HG03565 (cell line): ENCODE measurements around the gene RELT.

Source experiments
- ATAC-seq: cut with Tn5 transposase; IDR thresholded peaks from one replicate; pipeline ENCODE4 v1.9.1; 2021; ENCODE audit warnings: mild to moderate bottlenecking, moderate library complexity; ENCODE audit not compliant: unreplicated experiment

RELT gene

DNA sequence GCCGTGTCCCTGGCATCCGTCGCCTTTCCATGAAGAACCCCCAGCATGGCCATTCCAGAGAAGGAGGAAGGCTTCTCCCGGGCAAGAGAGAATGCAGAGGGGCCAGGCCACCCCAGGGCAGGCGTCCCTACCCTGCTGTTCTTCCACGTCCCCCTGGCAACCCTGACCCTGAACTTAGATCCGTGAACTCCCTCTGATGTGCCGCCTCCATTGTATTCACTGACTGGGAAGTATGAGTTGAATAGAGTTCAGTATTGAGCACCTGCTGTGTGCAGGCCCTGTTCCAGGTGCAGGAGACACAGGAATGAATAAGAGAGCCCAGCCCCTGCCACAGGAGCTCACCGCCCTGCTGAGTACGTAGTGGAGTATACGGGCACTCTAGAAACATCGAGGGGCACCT lies 29.1 kb upstream of the RELT start:
- no peak for ATAC-seq

DNA sequence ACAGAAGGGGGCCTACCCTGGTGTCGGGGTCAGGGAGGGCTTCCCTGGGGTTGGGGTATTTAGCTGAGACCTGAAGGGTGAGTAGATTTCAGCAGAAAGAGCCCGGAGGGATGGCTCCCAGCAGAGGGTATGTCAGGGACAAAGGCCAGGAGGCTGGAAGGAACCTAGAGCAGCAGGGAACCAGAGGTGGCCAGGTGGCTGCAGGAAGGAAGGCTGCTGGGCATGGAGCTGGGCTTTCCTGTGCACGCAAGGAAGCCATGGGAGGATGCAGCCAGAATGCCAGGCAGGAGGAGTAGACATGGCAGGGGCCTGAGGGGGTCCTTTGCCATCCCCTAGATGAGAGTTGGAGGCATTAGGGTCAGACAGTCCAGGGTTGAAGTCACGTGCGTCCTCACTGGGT lies 27.4 kb upstream of the RELT start:
- ATAC-seq = no peak

DNA sequence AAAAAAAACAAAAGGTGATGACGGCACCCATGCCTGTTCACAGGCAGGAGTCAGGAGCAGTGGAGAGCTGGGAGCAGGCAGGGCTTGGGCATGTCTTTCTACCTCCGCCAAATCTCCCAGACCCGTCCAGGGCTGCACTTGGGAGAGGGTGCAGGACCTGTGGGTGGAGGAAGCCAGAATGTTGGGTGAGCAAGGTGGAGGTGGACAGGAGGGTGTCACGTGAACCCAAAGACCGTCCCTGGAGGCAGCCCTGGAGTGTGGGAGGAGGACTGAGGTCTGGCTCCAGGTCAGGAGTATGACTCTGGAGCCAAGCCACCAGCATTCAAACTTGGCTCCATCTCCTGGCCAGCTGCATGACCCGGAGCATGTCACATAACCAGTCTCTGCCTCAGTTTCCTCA lies 26.6 kb upstream of the RELT start:
- ATAC-seq = no peak

DNA sequence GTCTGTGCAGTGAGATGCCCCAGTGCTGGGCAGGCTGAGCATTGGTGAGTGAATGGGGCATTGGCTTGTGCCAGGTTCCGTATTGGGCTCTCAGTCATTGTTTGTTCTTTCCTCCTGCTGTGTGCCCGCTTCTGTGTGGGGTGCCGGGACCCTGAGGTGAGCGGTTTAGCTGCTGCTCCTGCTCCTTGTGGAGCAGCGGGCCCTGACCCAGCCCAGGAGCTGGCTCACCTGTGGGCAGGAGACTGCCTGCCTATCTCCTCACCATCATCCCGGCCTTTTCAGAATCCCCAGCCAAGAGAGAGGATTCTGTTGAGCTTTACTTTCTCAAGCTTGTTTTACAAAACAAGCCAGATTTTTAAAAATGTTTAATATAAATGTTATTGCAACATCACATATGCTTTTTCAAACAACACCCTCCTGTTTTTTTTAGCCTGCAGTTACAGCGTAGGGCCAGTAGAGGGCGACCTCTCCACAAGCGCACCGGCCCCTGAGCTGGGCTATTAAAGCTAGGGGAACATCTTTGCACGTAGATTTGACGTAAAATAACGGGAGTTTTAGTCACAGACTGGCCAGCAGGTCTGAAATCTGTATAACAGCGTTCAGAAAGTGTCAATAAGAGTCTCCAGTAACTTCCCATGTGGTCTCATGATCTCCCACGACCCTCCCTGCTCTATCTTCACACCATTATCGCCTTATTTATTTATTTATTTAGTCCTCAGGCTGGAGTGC lies 25.1 kb upstream of the RELT start:
- ATAC-seq = no peak

DNA sequence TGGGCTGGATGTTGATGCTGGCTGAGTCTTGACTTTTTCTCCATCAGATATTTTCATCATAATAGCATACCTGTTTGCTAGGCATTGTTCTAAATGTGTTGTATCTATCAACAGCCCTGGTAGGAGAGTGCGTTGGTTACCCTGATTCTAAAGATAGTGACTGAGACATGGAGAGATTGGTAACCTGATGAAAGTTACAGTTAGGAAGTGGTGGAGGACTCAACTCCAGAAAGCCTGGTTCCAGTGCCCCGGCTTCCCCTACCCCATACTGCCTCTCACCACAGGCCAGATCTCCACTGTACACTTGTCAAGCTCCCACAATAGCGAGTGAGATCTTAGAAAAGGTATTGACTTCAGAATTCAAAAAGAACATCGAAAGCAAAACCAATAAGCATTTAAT lies 22.8 kb upstream of the RELT start:
- no peak for ATAC-seq

DNA sequence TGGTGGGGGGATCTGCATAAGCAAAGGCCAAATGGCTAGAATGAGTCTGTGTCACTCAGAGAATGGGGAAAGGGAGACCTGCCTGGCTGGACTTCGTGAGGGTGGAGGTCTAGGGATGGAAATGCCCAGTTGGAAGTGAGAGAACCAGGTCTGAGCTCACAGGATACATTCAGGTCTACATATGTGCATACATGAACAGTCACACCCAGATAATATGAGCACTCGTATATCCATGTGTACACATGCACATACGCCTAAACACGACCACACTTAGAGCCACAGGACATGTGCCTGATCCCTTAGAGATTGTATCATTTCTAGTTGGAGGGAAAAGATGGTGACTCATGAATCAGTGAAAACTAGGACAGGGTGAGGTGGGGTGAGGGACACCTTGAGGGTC lies 21.1 kb upstream of the RELT start:
- no peak for ATAC-seq

DNA sequence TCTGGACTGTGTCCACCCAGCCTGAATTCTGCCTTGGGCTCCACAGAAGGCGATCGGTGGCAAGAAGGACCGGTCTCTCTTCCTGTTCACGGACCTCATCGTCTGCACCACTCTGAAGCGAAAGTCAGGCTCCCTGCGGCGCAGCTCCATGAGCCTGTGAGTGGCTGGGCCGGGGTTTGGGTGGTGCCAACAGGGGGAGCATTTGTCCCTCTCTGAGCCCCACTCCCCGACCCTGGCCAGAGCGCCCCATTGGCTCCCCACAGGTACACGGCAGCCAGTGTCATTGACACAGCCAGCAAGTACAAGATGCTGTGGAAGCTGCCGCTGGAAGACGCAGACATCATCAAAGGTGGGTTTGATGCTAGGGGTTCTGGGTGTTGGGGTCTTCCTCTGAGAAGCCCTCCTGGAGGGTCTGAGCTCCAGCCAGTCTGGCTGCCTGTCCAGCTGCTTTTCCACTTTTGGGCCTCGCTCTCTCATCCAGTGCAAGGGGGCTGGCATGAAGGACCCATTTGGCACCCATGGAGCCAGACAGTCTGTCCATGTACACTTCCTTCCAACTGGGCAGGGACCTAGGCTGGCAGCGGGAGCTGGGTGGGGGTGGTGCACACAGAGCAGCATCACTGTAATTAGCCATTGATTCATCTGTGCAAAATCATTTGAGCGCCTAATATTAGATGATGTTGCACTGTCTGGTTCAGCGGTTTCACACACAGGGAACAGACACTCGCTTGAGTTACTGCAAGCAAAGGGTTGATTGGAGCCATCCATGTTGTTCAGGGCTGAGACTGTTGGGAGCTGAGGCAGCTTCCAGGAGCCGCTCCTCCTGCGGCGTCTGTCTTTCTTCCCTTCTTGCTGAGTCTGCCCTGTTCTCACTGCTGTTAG lies 19.0 kb upstream of the RELT start:
- ATAC-seq = no peak

DNA sequence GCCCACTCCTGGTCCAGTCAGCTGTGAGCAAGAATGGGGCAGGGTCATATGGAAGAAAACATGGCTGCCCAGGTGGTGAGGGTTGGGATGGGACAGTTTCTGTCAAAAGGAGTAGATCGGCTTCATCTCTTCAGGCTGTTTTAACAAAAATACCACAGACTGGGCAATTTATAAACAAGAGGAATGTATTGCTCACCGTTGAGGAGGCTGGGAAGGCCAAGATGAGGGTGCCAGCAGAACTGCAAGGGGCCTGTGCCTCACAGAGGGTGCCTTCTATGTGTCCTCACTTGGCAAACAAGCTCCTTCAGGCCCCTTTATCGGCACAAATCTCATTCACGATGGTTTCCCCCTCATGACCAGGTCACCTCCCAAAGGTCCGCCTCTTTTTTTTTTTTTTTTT lies 18.1 kb upstream of the RELT start:
- no peak for ATAC-seq

DNA sequence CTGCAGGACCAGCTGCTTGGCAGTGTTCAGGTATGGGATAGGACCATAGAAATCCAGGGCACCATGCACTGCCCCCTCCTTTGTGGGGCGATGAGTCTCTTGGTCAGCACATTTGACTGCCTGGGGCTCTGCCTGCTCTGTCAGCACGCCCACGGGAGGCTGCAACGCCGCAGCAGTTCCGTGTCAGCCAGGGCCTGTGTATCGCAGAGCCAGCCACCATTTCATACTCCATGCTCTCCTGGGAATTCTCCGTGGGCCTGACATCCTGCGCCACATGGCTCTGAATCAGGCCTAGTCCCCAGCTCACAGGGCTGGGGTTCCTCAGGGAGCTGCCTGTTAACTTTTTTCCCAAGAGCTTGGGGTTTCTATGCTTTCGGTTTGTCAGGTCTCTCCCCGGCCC lies 16.9 kb upstream of the RELT start:
- ATAC-seq = no peak

DNA sequence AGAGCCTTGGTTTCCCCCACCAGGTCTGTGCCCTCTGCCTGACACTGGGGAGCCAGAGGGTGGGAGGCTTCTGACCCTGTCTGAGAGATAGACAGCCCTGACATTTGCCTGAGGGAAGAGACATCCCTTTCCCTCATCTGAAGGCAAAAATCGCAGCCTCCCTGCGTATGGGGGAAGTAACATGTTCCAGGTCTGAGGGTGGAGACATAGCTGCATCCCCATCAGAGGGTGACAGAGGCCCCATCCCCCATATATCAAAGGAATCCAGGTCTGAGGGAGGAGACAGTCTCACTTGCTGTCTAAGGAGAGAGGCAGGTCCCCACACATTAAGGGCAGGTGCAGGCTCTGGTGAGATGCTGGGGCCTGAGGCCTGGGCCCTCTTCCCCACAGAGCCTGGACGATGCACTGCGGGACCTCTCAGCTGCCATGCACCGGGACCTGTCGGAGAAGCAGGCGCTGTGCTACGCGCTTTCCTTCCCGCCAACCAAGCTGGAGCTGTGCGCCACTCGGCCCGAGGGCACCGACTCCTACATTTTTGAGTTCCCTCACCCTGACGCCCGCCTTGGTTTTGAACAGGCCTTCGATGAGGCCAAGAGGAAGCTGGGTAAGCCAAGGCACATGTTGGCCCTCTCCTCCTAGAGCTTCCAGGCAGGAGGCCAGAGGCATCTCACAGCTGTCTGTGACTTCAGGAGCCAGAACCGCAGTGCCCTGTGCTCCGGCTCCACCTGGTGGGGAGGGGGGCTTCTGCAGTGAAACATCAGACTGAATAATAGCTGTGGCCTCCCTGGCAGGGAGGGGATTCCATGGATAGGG lies 16.1 kb upstream of the RELT start:
- no peak for ATAC-seq

DNA sequence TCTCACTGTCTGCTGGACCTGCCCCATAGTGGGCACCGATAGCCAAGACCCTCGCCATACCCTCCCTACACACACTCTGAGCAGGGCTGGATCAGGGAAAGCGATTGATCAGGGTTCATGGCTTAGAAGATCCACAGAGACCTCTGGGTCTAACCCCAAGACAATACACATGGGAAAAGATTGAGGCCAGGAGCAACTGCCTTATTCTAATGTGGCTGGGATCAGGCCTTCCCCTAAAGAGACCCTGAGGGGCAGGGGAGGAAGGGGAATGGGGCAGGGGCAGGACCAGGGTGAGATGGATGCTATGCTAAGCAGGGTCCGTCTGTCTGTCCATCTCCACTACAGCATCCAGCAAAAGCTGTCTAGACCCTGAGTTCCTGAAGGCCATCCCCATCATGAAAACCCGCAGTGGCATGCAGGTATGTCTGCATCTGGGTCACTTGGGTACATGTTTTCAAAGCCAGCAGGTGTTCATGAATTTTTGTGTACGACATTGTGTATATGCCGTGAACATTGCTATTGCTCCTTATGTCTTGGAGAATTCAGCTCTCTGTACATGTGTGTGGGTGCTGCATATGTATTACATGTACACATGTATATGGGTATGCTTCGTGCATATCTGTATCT lies 15.3 kb upstream of the RELT start:
- ATAC-seq = no peak

DNA sequence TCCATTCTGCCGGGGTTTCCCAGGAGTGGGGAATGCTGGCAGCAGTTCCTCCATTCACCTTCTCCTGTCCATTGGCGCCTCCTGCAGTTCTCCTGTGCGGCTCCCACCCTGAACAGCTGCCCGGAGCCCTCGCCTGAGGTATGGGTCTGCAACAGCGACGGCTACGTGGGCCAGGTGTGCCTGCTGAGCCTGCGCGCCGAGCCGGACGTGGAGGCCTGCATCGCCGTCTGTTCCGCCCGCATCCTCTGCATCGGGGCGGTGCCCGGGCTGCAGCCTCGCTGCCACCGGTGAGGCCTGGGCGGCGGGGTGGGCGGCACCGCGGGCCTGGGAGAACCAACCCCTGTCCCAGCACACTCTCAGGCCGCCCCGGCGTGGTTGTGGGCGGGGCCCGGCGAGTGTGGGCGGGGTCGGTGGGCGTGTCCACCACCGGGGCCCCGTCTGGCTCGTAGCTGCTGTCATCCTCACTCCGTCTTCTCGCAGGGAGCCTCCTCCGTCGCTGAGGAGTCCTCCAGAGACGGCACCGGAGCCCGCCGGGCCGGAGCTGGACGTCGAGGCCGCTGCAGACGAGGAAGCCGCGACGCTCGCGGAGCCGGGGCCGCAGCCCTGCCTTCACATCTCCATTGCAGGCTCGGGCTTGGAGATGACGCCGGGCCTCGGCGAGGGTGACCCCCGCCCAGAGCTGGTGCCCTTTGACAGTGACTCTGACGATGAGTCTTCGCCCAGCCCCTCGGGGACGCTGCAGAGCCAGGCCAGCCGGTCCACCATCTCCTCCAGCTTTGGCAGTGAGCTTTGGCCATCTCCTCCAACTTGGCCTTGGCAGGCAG lies 14.0 kb upstream of the RELT start:
- ATAC-seq = no peak

DNA sequence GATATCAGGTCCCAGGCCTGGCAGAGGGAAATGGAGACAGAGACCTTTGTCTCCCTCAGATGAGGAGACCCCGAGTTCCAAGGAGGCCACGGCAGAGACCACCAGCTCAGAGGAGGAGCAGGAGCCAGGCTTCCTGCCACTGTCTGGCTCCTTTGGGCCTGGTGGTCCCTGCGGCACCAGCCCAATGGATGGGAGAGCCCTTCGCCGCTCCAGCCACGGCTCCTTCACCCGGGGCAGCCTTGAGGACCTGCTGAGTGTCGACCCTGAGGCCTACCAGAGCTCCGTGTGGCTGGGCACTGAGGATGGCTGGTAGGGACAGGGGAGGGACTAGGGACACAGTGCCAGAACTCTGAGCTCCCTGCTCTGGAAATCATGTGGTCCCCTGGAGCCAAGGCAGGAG lies 13.1 kb upstream of the RELT start:
- no peak for ATAC-seq

DNA sequence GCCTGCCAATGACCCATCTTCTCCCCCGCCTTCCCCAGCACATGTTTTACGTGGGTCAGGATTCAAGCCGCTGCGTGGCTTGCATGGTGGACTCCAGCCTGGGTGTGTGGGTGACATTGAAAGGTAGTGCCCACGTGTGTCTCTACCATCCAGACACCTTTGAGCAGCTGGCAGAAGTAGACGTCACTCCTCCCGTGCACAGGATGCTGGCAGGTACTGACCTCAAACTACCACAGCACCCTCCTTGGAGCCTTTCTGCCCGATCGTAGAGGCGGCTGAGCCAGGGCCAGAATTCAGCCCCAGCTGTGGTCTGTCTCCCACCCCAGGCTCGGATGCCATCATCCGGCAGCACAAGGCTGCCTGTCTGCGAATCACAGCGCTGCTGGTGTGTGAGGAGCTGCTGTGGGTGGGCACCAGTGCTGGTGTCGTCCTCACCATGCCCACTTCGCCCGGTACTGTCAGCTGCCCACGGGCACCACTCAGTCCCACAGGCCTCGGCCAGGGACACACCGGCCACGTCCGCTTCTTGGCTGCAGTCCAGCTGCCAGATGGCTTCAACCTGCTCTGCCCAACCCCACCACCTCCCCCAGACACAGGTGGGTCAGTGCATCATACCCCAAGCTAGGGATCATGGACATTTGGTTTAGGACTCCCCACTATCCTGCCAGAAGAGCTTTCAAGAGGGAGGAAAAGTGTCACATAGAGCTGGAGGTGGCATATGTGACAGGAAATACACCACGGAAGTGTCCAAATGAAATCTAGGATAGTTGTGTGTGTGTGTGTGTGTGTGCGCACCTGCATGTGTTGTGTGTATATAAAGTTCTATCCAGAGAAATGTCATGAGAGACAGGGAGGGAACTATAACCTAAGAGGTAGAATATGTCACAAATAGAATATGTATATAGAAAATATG lies 10.6 kb upstream of the RELT start:
- no peak for ATAC-seq

DNA sequence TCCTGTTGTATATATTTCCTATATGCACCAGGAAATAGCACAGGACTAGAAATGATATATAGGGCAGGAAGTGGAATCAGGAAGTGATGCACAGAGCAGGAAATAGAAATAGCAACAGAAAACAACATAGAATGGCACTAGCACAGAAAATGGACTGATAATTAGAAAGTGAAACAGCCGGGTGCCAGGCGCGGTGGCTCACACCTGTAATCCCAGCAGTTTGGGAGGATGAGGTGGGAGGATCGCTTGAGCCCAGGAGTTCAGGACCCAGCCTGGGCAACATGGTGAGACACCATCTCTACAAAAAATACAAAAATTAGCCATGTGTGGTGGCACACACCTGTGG lies 10.0 kb upstream of the RELT start:
- ATAC-seq = no peak

DNA sequence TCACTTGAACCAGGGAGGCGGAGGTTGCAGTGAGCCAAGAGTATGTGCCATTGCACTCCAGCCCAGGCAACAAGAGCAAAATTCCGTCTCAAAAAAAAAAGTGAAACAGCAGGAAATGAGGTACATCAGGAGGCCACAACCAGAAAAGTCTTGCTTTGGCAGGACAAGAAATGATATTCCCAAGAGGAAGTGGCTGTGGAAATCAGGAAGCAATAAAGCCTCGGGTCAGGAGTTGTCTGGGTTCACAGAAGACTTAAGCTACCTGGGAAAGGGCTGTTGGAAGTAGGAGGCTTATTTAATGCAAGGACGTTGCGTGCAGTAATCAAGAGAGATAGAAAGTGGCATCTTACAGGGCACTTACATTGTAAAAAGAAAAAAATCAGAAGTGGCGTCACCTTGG lies 9.2 kb upstream of the RELT start:
- no peak for ATAC-seq

DNA sequence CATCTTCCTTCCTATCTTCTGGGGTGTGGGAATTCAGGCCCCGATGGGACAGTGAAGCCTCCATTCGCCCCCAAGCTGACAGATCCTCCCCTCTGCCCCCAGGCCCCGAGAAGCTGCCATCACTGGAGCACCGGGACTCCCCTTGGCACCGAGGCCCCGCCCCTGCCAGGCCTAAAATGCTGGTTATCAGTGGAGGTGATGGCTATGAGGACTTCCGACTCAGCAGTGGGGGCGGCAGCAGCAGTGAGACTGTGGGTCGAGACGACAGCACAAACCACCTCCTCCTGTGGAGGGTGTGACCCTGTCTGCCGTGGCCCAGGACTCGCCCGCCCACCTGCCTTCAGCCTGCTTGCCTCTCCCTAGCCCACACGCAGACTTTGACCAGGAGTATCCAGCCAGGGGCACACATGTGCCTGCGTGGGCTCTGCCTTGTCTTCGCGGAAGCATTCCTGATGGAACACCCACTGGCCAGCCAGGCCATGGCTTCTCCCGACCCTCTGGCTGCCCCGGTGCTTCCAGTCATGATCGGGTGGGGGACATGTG lies 8.6 kb upstream of the RELT start:
- no peak for ATAC-seq

DNA sequence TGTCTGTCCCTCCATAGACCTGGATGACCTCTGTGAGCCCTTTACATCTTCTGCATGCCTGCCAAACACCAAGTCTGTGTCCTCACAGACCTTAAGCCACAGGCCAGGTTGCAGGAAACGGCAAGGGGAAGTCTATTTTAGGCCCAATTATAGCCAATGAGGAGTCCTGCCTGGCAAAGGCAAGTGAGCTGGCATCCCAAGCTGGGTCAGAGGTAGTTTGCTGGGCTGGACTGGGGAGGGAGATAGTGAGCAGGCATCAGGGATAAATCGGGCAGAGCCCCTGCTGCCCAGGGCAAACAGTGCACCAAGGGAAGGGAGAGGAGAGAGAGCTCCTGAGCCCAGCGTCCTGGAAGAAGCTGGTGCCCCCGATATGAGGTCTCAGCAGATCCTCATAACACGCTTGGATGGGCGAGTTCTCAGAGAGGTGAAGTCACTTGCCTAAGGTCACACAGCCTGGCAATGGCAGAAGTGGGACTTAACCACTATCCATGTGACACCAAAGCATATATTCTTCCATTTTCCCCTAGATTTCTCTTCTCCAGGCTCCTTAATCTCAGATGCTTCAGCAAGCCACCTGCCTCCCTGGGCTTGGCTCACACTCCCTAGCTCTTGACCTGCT lies 3.7 kb upstream of the RELT start:
- no peak for ATAC-seq

DNA sequence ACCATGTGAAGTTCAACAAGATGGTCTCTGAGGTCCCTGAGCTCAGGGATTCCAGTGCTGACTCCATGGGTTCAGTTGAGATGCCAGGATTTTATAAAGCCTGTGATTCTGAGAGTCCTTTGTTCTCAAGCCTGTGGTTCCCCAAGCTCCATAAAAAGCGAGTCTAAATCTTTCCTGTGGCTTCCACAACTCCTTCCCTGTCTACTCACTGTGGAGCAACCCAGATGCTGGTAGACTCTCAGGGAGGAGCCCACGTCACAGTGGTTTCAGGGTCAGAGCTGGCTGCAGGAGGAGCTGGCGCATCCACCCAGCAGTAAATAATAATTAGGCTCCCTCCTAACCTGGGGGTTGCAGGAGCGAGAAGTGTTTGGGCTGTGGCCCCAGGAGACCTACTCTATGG lies 2.0 kb upstream of the RELT start:
- no peak for ATAC-seq
